Vein endothelial cell (primary cell): Measurements from ENCODE around the gene KRTAP5-6. TPM values are rescaled to one million over a fixed set of nuclear protein-coding genes. Genes with fewer than 3 reads are reported as not detected.

Source experiments
- total RNA-seq: library from RNA; depleted of rRNA; stranded (reverse); fragments of >200 nt; gene quantifications from 2 replicates; pipeline ENCODE4 v1.2.3, GENCODE V29; 2012

KRTAP5-6 gene, protein sequence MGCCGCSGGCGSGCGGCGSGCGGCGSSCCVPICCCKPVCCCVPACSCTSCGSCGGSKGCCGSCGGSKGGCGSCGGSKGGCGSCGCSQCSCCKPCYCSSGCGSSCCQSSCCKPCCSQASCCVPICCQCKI
- total RNA-seq: not detected in 2 replicates

DNA sequence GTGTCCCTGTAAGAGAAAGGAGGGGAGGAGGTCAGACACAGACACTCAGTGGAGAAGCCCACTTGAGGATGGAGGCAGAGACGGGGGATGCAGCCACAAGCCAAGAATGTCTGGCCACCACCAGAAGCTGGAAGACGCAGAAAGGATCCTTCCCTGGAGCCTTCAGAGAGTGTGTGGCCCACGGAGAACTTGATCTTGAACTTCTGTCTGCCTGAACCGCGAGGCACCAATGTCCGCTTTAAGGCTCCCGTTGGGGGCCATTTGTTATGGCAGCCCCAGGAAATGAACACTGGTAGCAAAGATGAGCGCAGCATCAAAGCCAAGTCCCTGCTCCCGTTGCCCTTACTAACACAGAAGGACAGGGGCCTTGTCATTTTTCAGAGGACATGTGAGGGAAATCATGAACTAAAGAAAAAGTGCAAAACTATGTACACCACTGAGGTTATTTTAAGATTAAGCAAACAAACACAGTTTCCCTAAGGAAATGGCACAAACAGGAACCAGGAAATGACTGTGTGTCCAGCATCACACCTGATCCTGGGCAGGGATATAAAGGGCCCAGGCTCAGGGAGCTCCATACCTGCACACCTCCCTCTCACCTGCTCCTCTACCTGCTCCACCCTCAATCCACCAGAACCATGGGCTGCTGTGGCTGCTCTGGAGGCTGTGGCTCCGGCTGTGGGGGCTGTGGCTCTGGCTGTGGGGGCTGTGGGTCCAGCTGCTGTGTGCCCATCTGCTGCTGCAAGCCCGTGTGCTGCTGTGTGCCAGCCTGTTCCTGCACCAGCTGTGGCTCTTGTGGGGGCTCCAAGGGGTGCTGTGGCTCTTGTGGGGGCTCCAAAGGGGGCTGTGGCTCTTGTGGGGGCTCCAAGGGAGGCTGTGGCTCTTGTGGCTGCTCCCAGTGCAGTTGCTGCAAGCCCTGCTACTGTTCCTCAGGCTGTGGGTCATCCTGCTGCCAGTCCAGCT, at the start of gene KRTAP5-6:
Gene KRTAP5-6, plus strand, starts transcription at position 588 of the 963 bp plus-strand sequence. Its CDS starts 51 bp downstream, at position 639.

Other genes with a start within 250 kb of the KRTAP5-6 start
- 25.8 and 37.2 TPM in 2 replicates for gene MOB2, start 210.4 kb upstream of the KRTAP5-6 start, total RNA-seq
- 0.57 and 1.3 TPM in 2 replicates for gene DUSP8, start 124.9 kb upstream of the KRTAP5-6 start, total RNA-seq
- not detected in 2 replicates for gene KRTAP5-1, start 111.9 kb upstream of the KRTAP5-6 start, total RNA-seq
- gene KRTAP5-2, start 98.9 kb upstream of the KRTAP5-6 start, total RNA-seq: not detected in 2 replicates
- gene KRTAP5-3, start 88.7 kb upstream of the KRTAP5-6 start, total RNA-seq: not detected in 2 replicates
- not detected in 2 replicates for gene KRTAP5-4, start 75.1 kb upstream of the KRTAP5-6 start, total RNA-seq
- not detected in 2 replicates for gene KRTAP5-5, start 67.4 kb upstream of the KRTAP5-6 start, total RNA-seq
- 0.29 and 1.3 TPM in 2 replicates for gene IFITM10, start 53.4 kb downstream of the KRTAP5-6 start, total RNA-seq
- gene CTSD, start 66.7 kb downstream of the KRTAP5-6 start, total RNA-seq: 81.1 and 136 TPM in 2 replicates
- gene SYT8, start 137.8 kb downstream of the KRTAP5-6 start, total RNA-seq: not detected in 2 replicates
- gene TNNI2, start 141.8 kb downstream of the KRTAP5-6 start, total RNA-seq: not detected in 2 replicates
- gene LSP1, start 155.9 kb downstream of the KRTAP5-6 start, total RNA-seq: 0.29 and 1.3 TPM in 2 replicates
- gene PRR33, start 194.7 kb downstream of the KRTAP5-6 start, total RNA-seq: not detected in 2 replicates
- not detected in 2 replicates for gene TNNT3, start 222.5 kb downstream of the KRTAP5-6 start, total RNA-seq